ENCODE measurements around the gene C9orf40. TPM values are rescaled to one million over a fixed set of nuclear protein-coding genes. Genes with fewer than 3 reads are reported as not detected.

The C9orf40 gene
- total and polyA plus RNA-seq, 8 donors, result 0.69 to 2.3 (median 1.2) TPM

DNA sequence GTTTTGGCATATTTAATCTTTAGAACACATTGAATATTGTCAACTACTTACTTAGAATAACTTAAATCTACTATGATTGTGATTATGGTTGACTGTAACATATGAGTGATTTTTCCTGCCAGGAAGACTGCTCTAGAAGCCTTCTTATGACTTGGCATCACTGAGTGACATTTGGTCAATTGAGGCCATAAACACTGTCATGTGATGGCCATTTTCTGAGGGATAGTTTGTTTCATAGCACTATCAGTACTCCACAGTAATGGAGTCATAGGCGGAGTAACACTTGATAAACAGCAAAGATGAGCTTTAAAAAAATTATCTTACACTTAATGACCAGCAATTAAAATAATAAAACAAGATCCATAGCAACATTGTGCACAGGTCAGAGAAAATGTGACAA, 31.0 kb downstream of the C9orf40 start:
- intact Hi-C loops (cut with DNase I), result no loop called here
- no peaks in the 10 kb centered on the region for H3K9me3 ChIP-seq
- H3K36me3 ChIP-seq, result no peaks in the 10 kb centered on the region
- no peaks in the 10 kb centered on the region for H3K27me3 ChIP-seq
- FAIRE-seq, result no peak
- ATAC-seq, result no peak
- DNase-seq, result no peak
- TF ChIP-seq, protein P1, sequence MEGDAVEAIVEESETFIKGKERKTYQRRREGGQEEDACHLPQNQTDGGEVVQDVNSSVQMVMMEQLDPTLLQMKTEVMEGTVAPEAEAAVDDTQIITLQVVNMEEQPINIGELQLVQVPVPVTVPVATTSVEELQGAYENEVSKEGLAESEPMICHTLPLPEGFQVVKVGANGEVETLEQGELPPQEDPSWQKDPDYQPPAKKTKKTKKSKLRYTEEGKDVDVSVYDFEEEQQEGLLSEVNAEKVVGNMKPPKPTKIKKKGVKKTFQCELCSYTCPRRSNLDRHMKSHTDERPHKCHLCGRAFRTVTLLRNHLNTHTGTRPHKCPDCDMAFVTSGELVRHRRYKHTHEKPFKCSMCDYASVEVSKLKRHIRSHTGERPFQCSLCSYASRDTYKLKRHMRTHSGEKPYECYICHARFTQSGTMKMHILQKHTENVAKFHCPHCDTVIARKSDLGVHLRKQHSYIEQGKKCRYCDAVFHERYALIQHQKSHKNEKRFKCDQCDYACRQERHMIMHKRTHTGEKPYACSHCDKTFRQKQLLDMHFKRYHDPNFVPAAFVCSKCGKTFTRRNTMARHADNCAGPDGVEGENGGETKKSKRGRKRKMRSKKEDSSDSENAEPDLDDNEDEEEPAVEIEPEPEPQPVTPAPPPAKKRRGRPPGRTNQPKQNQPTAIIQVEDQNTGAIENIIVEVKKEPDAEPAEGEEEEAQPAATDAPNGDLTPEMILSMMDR (IDR thresholded peaks at IDR 0.05), result no peak
- no peak overlapping the region for H3K4me3 ChIP-seq
- no peaks in the 10 kb centered on the region for H3K4me1 ChIP-seq
- no peak overlapping the region for H3K27ac ChIP-seq
- WGBS, 2 donors, result 76 to 91% methylated on average over 1 of the region's 1 CpG

DNA sequence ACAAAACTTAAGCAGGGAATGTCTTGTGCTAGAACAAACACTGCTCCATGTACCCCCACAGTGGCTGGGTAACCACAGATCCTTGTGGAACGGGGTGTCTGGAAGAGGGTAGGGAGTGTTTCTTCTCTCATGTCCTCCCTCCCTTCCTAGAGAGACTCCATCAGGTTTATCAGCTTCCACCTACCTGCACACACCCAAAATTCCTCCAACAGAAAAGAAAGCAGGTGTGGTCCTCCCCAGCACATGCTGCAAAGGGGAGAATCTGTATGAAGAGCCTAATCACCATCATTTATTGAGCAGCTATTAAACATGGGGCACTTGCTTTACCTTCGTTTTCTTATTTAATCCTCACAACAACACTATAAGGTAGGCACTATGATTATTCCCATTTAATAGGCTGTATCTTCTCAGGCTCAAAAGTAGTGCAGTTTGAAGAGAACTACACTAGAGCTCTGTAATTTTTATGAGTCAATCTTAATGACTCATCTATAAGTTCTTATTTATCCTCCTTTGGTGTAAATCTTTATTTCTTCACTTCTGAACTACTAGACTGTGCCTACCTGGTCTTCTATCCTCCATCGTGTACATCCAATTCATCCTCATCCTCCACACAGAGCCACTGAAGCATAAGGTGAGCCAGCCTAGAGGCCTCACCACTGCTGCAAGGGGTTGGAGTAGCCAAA, 31.6 kb downstream of the C9orf40 start:
- Histone ChIP-seq H3K4me3 (no peak overlapping the region), H3K36me3 (no peaks in the 10 kb centered on the region), H3K9me3 (no peaks in the 10 kb centered on the region), H3K27me3 (no peaks in the 10 kb centered on the region), H3K4me1 (no peaks in the 10 kb centered on the region), H3K27ac (no peak overlapping the region)
- no peak for FAIRE-seq
- intact Hi-C loops (cut with DNase I), result no loop called here
- DNase-seq, result no peak
- ATAC-seq, result no peak
- WGBS, 2 donors, result 61 to 69% methylated on average over 3 of the region's 3 CpGs
- TF ChIP-seq, protein P1 (IDR thresholded peaks at IDR 0.05), result no peak

DNA sequence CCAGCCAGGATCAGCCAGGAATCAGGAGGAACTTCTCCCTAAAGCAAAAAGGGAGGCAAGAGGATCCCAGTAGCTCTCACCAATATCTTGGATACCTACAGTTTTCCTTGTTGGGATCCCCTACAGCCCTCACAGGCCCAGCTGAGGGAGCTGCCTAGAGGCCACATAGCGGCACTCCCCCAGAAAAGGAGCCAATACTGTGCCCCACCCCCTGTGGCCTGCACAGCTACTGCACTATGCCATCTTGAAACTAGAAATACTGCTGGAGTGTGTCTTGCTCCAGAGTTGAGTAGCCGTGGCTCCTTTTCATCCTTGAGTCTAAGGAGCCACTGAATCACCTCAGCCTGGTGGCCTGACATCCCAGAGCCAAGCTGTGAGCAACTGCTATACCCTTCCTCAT, 42.7 kb downstream of the C9orf40 start:
- WGBS, 2 donors, result 83 to 86% methylated on average over 2 of the region's 2 CpGs
- no peak for DNase-seq
- intact Hi-C loops (cut with DNase I), result no loop called here
- FAIRE-seq, result no peak
- no peaks in the 10 kb centered on the region for H3K36me3 ChIP-seq
- H3K27me3 ChIP-seq, result no peaks in the 10 kb centered on the region
- TF ChIP-seq, protein P1 (IDR thresholded peaks at IDR 0.05), result no peak
- no peaks in the 10 kb centered on the region for H3K9me3 ChIP-seq
- H3K4me1 ChIP-seq, result no peaks in the 10 kb centered on the region
- H3K27ac ChIP-seq, result no peak overlapping the region
- ATAC-seq, result no peak
- no peak overlapping the region for H3K4me3 ChIP-seq

DNA sequence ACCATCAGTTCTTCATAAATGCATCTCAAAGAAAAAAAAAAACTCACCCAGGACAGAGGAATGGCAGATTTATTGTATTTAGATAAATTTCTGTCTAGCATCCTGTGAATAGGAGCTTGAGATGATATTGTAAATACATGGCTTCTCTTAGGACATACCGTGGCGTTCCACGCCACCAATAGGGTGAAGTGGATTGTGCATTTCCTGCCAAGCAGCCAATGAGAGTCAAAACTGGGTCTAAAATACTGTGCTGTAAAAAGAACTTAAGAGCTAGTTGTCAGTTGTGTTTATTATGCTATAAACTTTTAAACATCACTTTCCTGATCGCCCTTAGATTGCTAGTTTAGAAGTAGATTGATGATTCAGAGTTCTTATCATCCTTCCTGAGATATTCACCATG, 44.0 kb downstream of the C9orf40 start:
- intact Hi-C loops (cut with DNase I), result no loop called here
- DNase-seq (no peak), FAIRE-seq (no peak), ATAC-seq (no peak)
- H3K4me3 ChIP-seq, result no peak overlapping the region
- H3K9me3 ChIP-seq, result no peaks in the 10 kb centered on the region
- no peak overlapping the region for H3K27ac ChIP-seq
- H3K4me1 ChIP-seq, result no peaks in the 10 kb centered on the region
- WGBS, 2 donors, result 60 to 71% methylated on average over 4 of the region's 4 CpGs
- H3K27me3 ChIP-seq, result no peaks in the 10 kb centered on the region
- TF ChIP-seq, protein P1 (IDR thresholded peaks at IDR 0.05), result no peak
- no peaks in the 10 kb centered on the region for H3K36me3 ChIP-seq

DNA sequence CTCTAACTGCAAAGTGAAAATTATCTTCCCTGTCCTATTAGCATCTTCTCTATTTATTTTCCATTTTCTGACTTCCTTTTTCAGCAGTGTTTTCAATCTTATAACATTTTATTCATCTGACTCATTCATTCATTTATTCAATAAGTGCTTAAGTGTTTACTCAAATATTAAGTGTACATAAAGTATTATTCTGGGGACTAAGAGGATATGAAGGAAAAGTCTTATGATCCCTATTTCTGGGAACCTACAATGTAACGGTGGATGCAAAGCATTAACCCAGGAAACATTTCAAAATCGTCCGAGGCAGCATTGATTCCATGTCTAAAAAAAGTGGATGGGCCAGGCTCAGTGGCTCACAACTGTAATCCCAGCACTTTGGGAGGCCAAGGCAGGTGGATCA, 45.6 kb downstream of the C9orf40 start:
- H3K9me3 ChIP-seq, result no peaks in the 10 kb centered on the region
- FAIRE-seq (no peak), DNase-seq (no peak), ATAC-seq (no peak)
- intact Hi-C loops (cut with DNase I), result no loop called here
- no peaks in the 10 kb centered on the region for H3K27me3 ChIP-seq
- no peaks in the 10 kb centered on the region for H3K4me1 ChIP-seq
- 46 to 76% methylated on average over 3 of the region's 3 CpGs for WGBS, 2 donors
- no peak overlapping the region for H3K4me3 ChIP-seq
- TF ChIP-seq, protein P1 (IDR thresholded peaks at IDR 0.05), result no peak
- H3K36me3 ChIP-seq, result no peaks in the 10 kb centered on the region
- no peak overlapping the region for H3K27ac ChIP-seq

All from pancreas (tissue), 10 donors.